Spleen (tissue), 7 donors: ENCODE results near the gene ZNF516.

Experiments
- CTCF ChIP-seq, 11 experiments: fragments of 200-600 bp in 7 of 11; fragments of 450-650 bp in 4 of 11; sonication (generic) in 4 of 11; IDR thresholded peaks in 8 of 11; conservative IDR thresholded peaks in 3 of 11; 1 replicate in 7 of 11; 2 replicates in 4 of 11; pipeline versions ENCODE4 v1.4.0 to v1.8.0; 2016 to 2021; ENCODE audit warnings: antibody characterized with exemption in 11 of 11, inconsistent platforms in 4 of 11, mild to moderate bottlenecking in 1 of 11
- POLR2A ChIP-seq, 3 donors: fragments of 450-650 bp; IDR thresholded peaks; one replicate each; pipeline ENCODE4 v1.5.1; 2017; ENCODE audit warnings: antibody characterized with exemption in 3 of 3, mild to moderate bottlenecking in 1 of 3
- POLR2AphosphoS5 ChIP-seq, 3 donors: sonication (generic); formaldehyde crosslinking; IDR thresholded peaks; one replicate each; pipeline ENCODE4 v1.5.1; 2017; ENCODE audit warnings: antibody characterized with exemption in 3 of 3
- donor health status: DM: no; HTN: no; CAD: no; lungs with moderate emphysema.
- donor health status: DM: no; HTN: no; CAD: no.
- donor health status: DM: no; HTN: no; CAD: no.

DNA sequence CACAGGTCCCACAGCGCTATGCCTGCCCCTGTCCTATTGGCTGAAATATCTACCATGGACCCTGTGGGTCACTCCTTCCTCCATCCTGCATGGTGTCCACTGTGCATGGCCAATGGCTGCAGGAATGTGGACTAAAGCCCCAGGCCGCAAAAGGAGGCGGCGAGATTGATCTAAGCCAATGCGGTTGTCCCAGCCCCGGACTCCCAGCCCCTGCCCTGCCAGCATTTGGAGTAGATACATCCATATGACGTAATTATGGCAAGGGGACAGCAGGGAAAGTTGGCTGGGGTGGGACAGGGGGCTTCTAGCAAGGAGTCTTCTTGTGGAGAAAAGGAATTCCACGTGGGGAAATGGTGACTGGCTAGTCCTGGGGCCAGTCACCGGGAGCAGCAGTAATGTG, 11.4 kb upstream of the ZNF516 start:
- TF ChIP-seq POLR2A (IDR thresholded peaks at IDR 0.05) (no peak), CTCF (IDR thresholded peaks at IDR 0.05 in 8 of 11, conservative IDR thresholded peaks at IDR 0.05 in 3 of 11) (no peak), POLR2AphosphoS5 (IDR thresholded peaks at IDR 0.05) (no peak)
